ENCODE measurements around the gene TMEM43.

DNA sequence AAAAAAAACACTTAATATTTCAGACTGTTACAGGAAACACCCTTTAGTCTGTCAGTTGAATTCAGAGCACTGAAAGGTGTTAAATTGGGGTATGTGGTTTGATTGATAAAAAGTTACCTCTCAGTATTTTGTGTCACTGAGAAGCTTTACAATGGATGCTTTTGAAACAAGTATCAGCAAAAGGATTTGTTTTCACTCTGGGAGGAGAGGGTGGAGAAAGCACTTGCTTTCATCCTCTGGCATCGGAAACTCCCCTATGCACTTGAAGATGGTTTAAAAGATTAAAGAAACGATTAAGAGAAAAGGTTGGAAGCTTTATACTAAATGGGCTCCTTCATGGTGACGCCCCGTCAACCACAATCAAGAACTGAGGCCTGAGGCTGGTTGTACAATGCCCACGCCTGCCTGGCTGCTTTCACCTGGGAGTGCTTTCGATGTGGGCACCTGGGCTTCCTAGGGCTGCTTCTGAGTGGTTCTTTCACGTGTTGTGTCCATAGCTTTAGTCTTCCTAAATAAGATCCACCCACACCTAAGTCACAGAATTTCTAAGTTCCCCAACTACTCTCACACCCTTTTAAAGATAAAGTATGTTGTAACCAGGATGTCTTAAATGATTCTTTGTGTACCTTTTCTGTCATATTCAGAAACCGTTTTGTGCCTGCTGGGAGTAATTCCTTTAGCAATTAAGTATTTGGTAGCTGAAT, 17.9 kb downstream of the TMEM43 start:
- TF ChIP-seq, protein P1, sequence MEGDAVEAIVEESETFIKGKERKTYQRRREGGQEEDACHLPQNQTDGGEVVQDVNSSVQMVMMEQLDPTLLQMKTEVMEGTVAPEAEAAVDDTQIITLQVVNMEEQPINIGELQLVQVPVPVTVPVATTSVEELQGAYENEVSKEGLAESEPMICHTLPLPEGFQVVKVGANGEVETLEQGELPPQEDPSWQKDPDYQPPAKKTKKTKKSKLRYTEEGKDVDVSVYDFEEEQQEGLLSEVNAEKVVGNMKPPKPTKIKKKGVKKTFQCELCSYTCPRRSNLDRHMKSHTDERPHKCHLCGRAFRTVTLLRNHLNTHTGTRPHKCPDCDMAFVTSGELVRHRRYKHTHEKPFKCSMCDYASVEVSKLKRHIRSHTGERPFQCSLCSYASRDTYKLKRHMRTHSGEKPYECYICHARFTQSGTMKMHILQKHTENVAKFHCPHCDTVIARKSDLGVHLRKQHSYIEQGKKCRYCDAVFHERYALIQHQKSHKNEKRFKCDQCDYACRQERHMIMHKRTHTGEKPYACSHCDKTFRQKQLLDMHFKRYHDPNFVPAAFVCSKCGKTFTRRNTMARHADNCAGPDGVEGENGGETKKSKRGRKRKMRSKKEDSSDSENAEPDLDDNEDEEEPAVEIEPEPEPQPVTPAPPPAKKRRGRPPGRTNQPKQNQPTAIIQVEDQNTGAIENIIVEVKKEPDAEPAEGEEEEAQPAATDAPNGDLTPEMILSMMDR (IDR thresholded peaks at IDR 0.05; ENCODE audit: borderline replicate concordance, extremely low read depth, low read length, poor library complexity, severe bottlenecking), result no peak
- no peak for TF ChIP-seq EZH2 (IDR thresholded peaks at IDR 0.05; ENCODE audit: borderline replicate concordance, low read depth, low read length, severe bottlenecking)
